Heart left ventricle (tissue), 13 donors: ENCODE measurements around the gene FAM171A1.

ENCODE experiments used
- CTCF ChIP-seq, 12 donors: fragments of 200-600 bp; sonication (generic) in 4 of 12; IDR thresholded peaks; one replicate each; pipeline versions ENCODE4 v1.5.0 to v1.8.0; 2018 to 2022; ENCODE audit warnings: antibody characterized with exemption in 12 of 12, mild to moderate bottlenecking in 5 of 12
- POLR2A ChIP-seq, 2 donors: fragments of 450-650 bp; IDR thresholded peaks; one replicate each; pipeline ENCODE4 v1.6.1; 2017; ENCODE audit warnings: antibody characterized with exemption in 2 of 2, mild to moderate bottlenecking in 2 of 2, moderate library complexity in 2 of 2
- donor health status: ischemic (EF 13 %, LVEDD 7.1; RV severe dilation, severe dysfunction).
- donor health status: DM: no; HTN: yes; CAD: no.
- donor health status: DM: no; HTN: no; CAD: no.
- donor health status: ischemic (EF 25% LVEDD 6.9; RV normal size, moderate dysfunction).
- donor health status: ischemic (EF 25% LVEDD 5.7; RV mildly dilated, moderate dysfunction).
- donor health status: ischemic (EF 35%, LVEDD 5.7; RV mildly dilated, moderate dysfunction).
- donor health status: nonischemic (EF 11% LVEDD 7.7; RV severe dilation, severe dysfunction).
- donor health status: DM: yes; HTN: yes; CAD: no.
- donor health status: PGD.
- donor health status: ischemic (EF 29% LVEDD 5.4; RV normal size, mild dysfunction).
- donor health status: nonischemic (EF 23%, LVEDD 6.1; RV moderate dilation, normal function).

GRCh38 chr10:15223174-15223573 lies 147.9 kb downstream of the FAM171A1 start:
- TF ChIP-seq CTCF (IDR thresholded peaks at IDR 0.05) = no peak
- TF ChIP-seq POLR2A (IDR thresholded peaks at IDR 0.05) = no peak
